K562 treated with DMSO at 1 percent for 4 hours (cell line): ENCODE measurements around the gene KCNH2. TPM values are rescaled to one million over a fixed set of nuclear protein-coding genes. Genes with fewer than 3 reads are reported as not detected.

ENCODE experiments used
- total RNA-seq: library from RNA; unstranded; fragments of 300-600 nt; gene quantifications from 2 replicates; pipeline ENCODE4 v1.2.3, GENCODE V29; 2022; ENCODE audit not compliant: insufficient read depth

KCNH2 gene
- total RNA-seq: 237 and 415 TPM in 2 replicates

GRCh38 chr7:150978126-150978789 lies at the start of gene KCNH2:
Gene KCNH2, minus strand, starts transcription at chr7:150978321. Its CDS starts 408 bp downstream, at chr7:150977913.

GRCh38 chr7:151024435-151025056 lies 46.4 kb upstream of the KCNH2 start, which contains the start of gene ATG9B:
Gene ATG9B, minus strand, starts transcription at chr7:151024494. Its CDS starts 71 bp downstream, at chr7:151024423.

GRCh38 chr7:150990416-150991186 lies 12.5 kb upstream of the KCNH2 start, which contains the start of gene NOS3:
Gene NOS3, plus strand, starts transcription at chr7:150991017. Its CDS starts 2,787 bp downstream, at chr7:150993804.

Other genes starting within 250 kb of the KCNH2 start
- gene GIMAP5, start 240.9 kb downstream of the KCNH2 start, total RNA-seq: 0.55 and 0.70 TPM in 2 replicates
- gene TMEM176B, start 178.0 kb downstream of the KCNH2 start, total RNA-seq: 1.2 TPM in 1 of 2 replicates, not detected in the other
- 0.84 and 1.2 TPM in 2 replicates for gene TMEM176A, start 177.6 kb downstream of the KCNH2 start, total RNA-seq
- gene AOC1, start 125.8 kb downstream of the KCNH2 start, total RNA-seq: not detected in 2 replicates
- 52.5 and 62.3 TPM in 2 replicates for gene NOS3, start 12.7 kb upstream of the KCNH2 start, total RNA-seq
- gene ATG9B, start 46.2 kb upstream of the KCNH2 start, total RNA-seq: 2.0 TPM in 1 of 2 replicates, not detected in the other
- gene ABCB8, start 50.1 kb upstream of the KCNH2 start, total RNA-seq: 38.5 and 41.9 TPM in 2 replicates
- gene ASIC3, start 70.2 kb upstream of the KCNH2 start, total RNA-seq: 6.6 and 9.8 TPM in 2 replicates
- 40.4 and 43.9 TPM in 2 replicates for gene CDK5, start 79.6 kb upstream of the KCNH2 start, total RNA-seq
- 296 and 338 TPM in 2 replicates for gene SLC4A2, start 81.3 kb upstream of the KCNH2 start, total RNA-seq
- 110 and 123 TPM in 2 replicates for gene FASTK, start 102.5 kb upstream of the KCNH2 start, total RNA-seq
- gene TMUB1, start 105.2 kb upstream of the KCNH2 start, total RNA-seq: 233 and 285 TPM in 2 replicates
- 62.0 and 96.8 TPM in 2 replicates for gene AGAP3, start 108.2 kb upstream of the KCNH2 start, total RNA-seq
- not detected in 2 replicates for gene GBX1, start 189.4 kb upstream of the KCNH2 start, total RNA-seq
- gene ASB10, start 208.9 kb upstream of the KCNH2 start, total RNA-seq: not detected in 2 replicates
- not detected in 2 replicates for gene H2BK1, start 232.2 kb upstream of the KCNH2 start, total RNA-seq
- gene ABCF2, start 248.9 kb upstream of the KCNH2 start, total RNA-seq: 42.8 and 52.5 TPM in 2 replicates